HepG2 (cell line): ENCODE results near the gene CAPN12. TPM values are rescaled to one million over a fixed set of nuclear protein-coding genes. Genes with fewer than 3 reads are reported as not detected.

Experiments
- ATAC-seq: fragments of 200-7000 bp; cut with Tn5 transposase; 3 replicates; pipeline ENCODE4 v1.9.1; 2020; ENCODE audit warnings: mild to moderate bottlenecking, moderate library complexity
- BruUV-seq: library from RNA; stranded (reverse); fragments of 400-500 nt; replicated peaks from 2 replicates; lab custom pipeline; 2021; lab: Mats Ljungman, UMichigan
- CTCF ChIA-PET: fragments of 300-600 bp; formaldehyde crosslinking; extraction: SDS; loops from one replicate; lab custom pipeline; 2021; ENCODE audit warnings: low total read pairs, inconsistent platforms, low intra/inter-chr PET ratio; lab: Yijun Ruan, JAX
- POLR2A ChIA-PET: fragments of 350-600 bp; sonication (Branson Sonifier 250); formaldehyde crosslinking; loops from one replicate; lab custom pipeline; 2020; ENCODE audit warnings: antibody characterized with exemption, inconsistent platforms; lab: Yijun Ruan, JAX
- DNase-seq: peaks from one replicate; pipeline ENCODE4 v3.0.0-alpha.2; 2015; ENCODE audit warnings: low spot score
- FAIRE-seq: peaks from 3 replicates; lab custom pipeline; 2011; peaks lifted over from hg19 to GRCh38; lab: Jason Lieb, UNC
- H2AFZ ChIP-seq: one replicate; pipeline ENCODE4 v1.6.1; 2011; ENCODE audit warnings: low read length, inconsistent platforms
- H3K27ac ChIP-seq: fragments of 300-600 bp; 3 replicates; pipeline ENCODE4 v1.8.0; 2011; ENCODE audit warnings: mixed run types, mild to moderate bottlenecking, mixed read lengths, low read length, inconsistent platforms; ENCODE audit not compliant: insufficient read depth; ENCODE audit errors: extremely low read length
- H3K27me3 ChIP-seq, 2 experiments: fragments of 200-600 bp in 1 of 2; 2 replicates in 1 of 2; 3 replicates in 1 of 2; pipeline versions ENCODE4 v1.6.0 to v1.8.0; 2011; ENCODE audit warnings: low read length in 2 of 2, mild to moderate bottlenecking in 2 of 2, moderate library complexity in 2 of 2, inconsistent platforms in 1 of 2; ENCODE audit not compliant: insufficient read depth in 2 of 2, control insufficient read depth in 1 of 2
- H3K36me3 ChIP-seq, 2 experiments: fragments of 200-600 bp in 1 of 2; replicated peaks in 1 of 2; 2 replicates in 1 of 2; 3 replicates in 1 of 2; pipeline versions ENCODE4 v1.5.1 to v1.8.0; 2011; ENCODE audit warnings: low read length in 2 of 2, inconsistent platforms in 1 of 2; ENCODE audit not compliant: insufficient read depth in 2 of 2, control insufficient read depth in 1 of 2
- H3K4me1 ChIP-seq: 2 replicates; pipeline ENCODE4 v1.5.1; 2012; ENCODE audit warnings: low read length, inconsistent platforms; ENCODE audit not compliant: insufficient read depth
- H3K4me2 ChIP-seq: 2 replicates; pipeline ENCODE4 v1.6.0; 2011; ENCODE audit warnings: low read depth, low read length, inconsistent platforms
- H3K4me3 ChIP-seq, 3 experiments: fragments of 200-600 bp in 1 of 3; sonication (generic), shearing (Covaris generic) in 1 of 3; replicated peaks in 1 of 3; 2 replicates each; pipeline ENCODE4 v1.5.1; 2011 to 2016; ENCODE audit warnings: low read length in 3 of 3, inconsistent platforms in 2 of 3, low read depth in 2 of 3, mild to moderate bottlenecking in 2 of 3, control low read depth in 1 of 3, mixed read lengths in 1 of 3; ENCODE audit not compliant: insufficient read depth in 1 of 3
- H3K79me2 ChIP-seq: one replicate; pipeline ENCODE4 v1.6.1; 2011; ENCODE audit warnings: low read length, inconsistent platforms; ENCODE audit not compliant: insufficient read depth
- H3K9ac ChIP-seq: 2 replicates; pipeline ENCODE4 v1.6.0; 2011; ENCODE audit warnings: mild to moderate bottlenecking, low read depth, low read length, inconsistent platforms; ENCODE audit not compliant: insufficient read depth
- H3K9me3 ChIP-seq: 2 replicates; pipeline ENCODE4 v1.5.1; 2012; ENCODE audit warnings: mild to moderate bottlenecking, low read length
- H4K20me1 ChIP-seq: 2 replicates; pipeline ENCODE4 v1.6.0; 2011; ENCODE audit warnings: inconsistent platforms, mild to moderate bottlenecking, low read length, moderate library complexity; ENCODE audit not compliant: insufficient read depth
- GLMP ChIP-seq: sonication (generic); formaldehyde crosslinking; IDR thresholded peaks from 2 replicates; pipeline ENCODE4 v1.9.0; 2021; ENCODE audit warnings: missing genetic modification reagents, mild to moderate bottlenecking, borderline replicate concordance
- KLF11 ChIP-seq: IDR thresholded peaks from 2 replicates; pipeline ENCODE4 v1.6.1; 2016; ENCODE audit warnings: missing compliant biosample characterization
- PRDM4 ChIP-seq: sonication (generic); formaldehyde crosslinking; IDR thresholded peaks from 2 replicates; pipeline ENCODE4 v1.9.0; 2021; ENCODE audit warnings: missing genetic modification reagents, borderline replicate concordance
- ZNF17 ChIP-seq: sonication (generic); formaldehyde crosslinking; IDR thresholded peaks from 2 replicates; pipeline ENCODE4 v1.5.0; 2020; ENCODE audit warnings: mild to moderate bottlenecking, missing genetic modification reagents
- ZNF362 ChIP-seq: sonication (generic); formaldehyde crosslinking; IDR thresholded peaks from 2 replicates; pipeline ENCODE4 v1.4.0; 2020; ENCODE audit warnings: missing genetic modification reagents, mild to moderate bottlenecking, borderline replicate concordance
- ZNF839 ChIP-seq: sonication (generic); formaldehyde crosslinking; IDR thresholded peaks from 2 replicates; pipeline ENCODE4 v1.4.0; 2020; ENCODE audit warnings: missing genetic modification reagents, mild to moderate bottlenecking, borderline replicate concordance
- WGBS: methylation state at CpG from one replicate; pipeline ENCODE4 v1.1.6; 2017; ENCODE audit warnings: low lambda C conversion rate; 5-methylcytosine and 5-hydroxymethylcytosine counted together
- in situ Hi-C: cut with HindIII; loops from 2 replicates; pipeline ENCODE4 v1.10.0; 2017; ENCODE audit warnings: low pct_unique_long_range_greater_than_20kb; ENCODE audit not compliant: extremely low pct_ligation_motif_present
- intact Hi-C: fragments of 100-400 bp; cut with micrococcal nuclease; formaldehyde crosslinking; loops from one replicate; pipeline ENCODE4 v1.10.0; 2022; ENCODE audit not compliant: unreplicated experiment
- polyA plus RNA-seq, 8 experiments: library from polyadenylated mRNA; depleted of rRNA in 3 of 8; stranded (reverse) in 7 of 8; unstranded in 1 of 8; fragments of >200 nt; fragmentation: Illumina TruSeq in 4 of 8; extraction: Trizol in 4 of 8; gene quantifications; 2 replicates each; pipeline versions ENCODE4 v1.2.1 to v1.2.3, GENCODE V29; 2011 to 2016; ENCODE audit warnings: low read depth in 4 of 8, missing spikeins in 1 of 8, mixed read lengths in 1 of 8; ENCODE audit not compliant: insufficient read depth in 1 of 8
- total RNA-seq, 5 experiments: library from RNA; depleted of rRNA; stranded (reverse); fragments of >200 nt; fragmentation: Illumina TruSeq; extraction: Trizol; gene quantifications; 2 replicates each; pipeline ENCODE4 v1.2.3, GENCODE V29; 2016; ENCODE audit warnings: low read depth in 1 of 5

CAPN12 gene
- total and polyA plus RNA-seq, 2 of the 13 experiments (the other 11 are each of a cell fraction or from before 2014, with no cell fraction given) = 1.6 to 13.6 TPM

- POLR2A ChIA-PET = no interaction called here
- no TSS peak for BruUV-seq
Observed at GRCh38 chr19:38741670-38742069, 2.6 kb downstream of the CAPN12 start.

More at GRCh38 chr19:38741670-38742069, 2.6 kb downstream of the CAPN12 start:
- Histone ChIP-seq H3K4me1 (peaks cover 50% of the 10 kb centered on the region), H3K79me2 (no peaks in the 10 kb centered on the region), H3K4me3 (no peak overlapping the region), H4K20me1 (no peaks in the 10 kb centered on the region), H3K27me3 (no peaks in the 10 kb centered on the region), H3K9ac (no peak overlapping the region), H3K4me2 (no peak overlapping the region), H3K36me3 (no peaks in the 10 kb centered on the region), H3K9me3 (no peaks in the 10 kb centered on the region), H2AFZ (no peak overlapping the region), H3K27ac (no peak overlapping the region)
- intact Hi-C loops = no loop called here
- no peak for ATAC-seq
- CTCF ChIA-PET = no interaction called here
- in situ Hi-C loops = loop anchor here (5.0 to 25.0 kb wide), 2 partner anchors 91 to 171 kb away; partner anchors contain the start of genes CCER2 and ECH1
- WGBS = 98% methylated on average over 9 of the region's 15 CpGs
- no peak for FAIRE-seq
- no peak for DNase-seq
- TF ChIP-seq KLF11 (CRISPR knock-in tag) (no peak), ZNF839 (CRISPR knock-in tag) (no peak), ZNF362 (CRISPR knock-in tag) (no peak), PRDM4 (CRISPR knock-in tag) (no peak), GLMP (no peak), ZNF17 (CRISPR knock-in tag) (no peak)
